Heart left ventricle (tissue), 13 donors: ENCODE data around the gene WNT5A.

Experiments used
- POLR2A ChIP-seq, 2 donors: fragments of 450-650 bp; IDR thresholded peaks; one replicate each; pipeline ENCODE4 v1.6.1; 2017; ENCODE audit warnings: antibody characterized with exemption in 2 of 2, mild to moderate bottlenecking in 2 of 2, moderate library complexity in 2 of 2
- TF ChIP-seq, protein P1 (sequence below), 12 donors: fragments of 200-600 bp; sonication (generic) in 4 of 12; IDR thresholded peaks; one replicate each; pipeline versions ENCODE4 v1.5.0 to v1.8.0; 2018 to 2022; ENCODE audit warnings: antibody characterized with exemption in 12 of 12, mild to moderate bottlenecking in 5 of 12
- donor health status: ischemic (EF 13 %, LVEDD 7.1; RV severe dilation, severe dysfunction).
- donor health status: DM: no; HTN: yes; CAD: no.
- donor health status: DM: no; HTN: no; CAD: no.
- donor health status: ischemic (EF 25% LVEDD 6.9; RV normal size, moderate dysfunction).
- donor health status: ischemic (EF 25% LVEDD 5.7; RV mildly dilated, moderate dysfunction).
- donor health status: ischemic (EF 35%, LVEDD 5.7; RV mildly dilated, moderate dysfunction).
- donor health status: nonischemic (EF 11% LVEDD 7.7; RV severe dilation, severe dysfunction).
- donor health status: DM: yes; HTN: yes; CAD: no.
- donor health status: PGD.
- donor health status: ischemic (EF 29% LVEDD 5.4; RV normal size, mild dysfunction).
- donor health status: nonischemic (EF 23%, LVEDD 6.1; RV moderate dilation, normal function).

- no peak for TF ChIP-seq POLR2A (IDR thresholded peaks at IDR 0.05)
- TF ChIP-seq, protein P1, sequence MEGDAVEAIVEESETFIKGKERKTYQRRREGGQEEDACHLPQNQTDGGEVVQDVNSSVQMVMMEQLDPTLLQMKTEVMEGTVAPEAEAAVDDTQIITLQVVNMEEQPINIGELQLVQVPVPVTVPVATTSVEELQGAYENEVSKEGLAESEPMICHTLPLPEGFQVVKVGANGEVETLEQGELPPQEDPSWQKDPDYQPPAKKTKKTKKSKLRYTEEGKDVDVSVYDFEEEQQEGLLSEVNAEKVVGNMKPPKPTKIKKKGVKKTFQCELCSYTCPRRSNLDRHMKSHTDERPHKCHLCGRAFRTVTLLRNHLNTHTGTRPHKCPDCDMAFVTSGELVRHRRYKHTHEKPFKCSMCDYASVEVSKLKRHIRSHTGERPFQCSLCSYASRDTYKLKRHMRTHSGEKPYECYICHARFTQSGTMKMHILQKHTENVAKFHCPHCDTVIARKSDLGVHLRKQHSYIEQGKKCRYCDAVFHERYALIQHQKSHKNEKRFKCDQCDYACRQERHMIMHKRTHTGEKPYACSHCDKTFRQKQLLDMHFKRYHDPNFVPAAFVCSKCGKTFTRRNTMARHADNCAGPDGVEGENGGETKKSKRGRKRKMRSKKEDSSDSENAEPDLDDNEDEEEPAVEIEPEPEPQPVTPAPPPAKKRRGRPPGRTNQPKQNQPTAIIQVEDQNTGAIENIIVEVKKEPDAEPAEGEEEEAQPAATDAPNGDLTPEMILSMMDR (IDR thresholded peaks at IDR 0.05): no peak
Measured at GRCh38 chr3:55476515-55476914, 10.6 kb downstream of the WNT5A start.
